ENCODE results near the gene CHD5.

Gene CHD5

GRCh38 chr1:6180268-6180706 is at the start of gene CHD5:
TSS of gene CHD5 (minus strand) at chr1:6180321. CDS start at chr1:6180023, 298 bp downstream.
- in situ Hi-C loops (cut with HindIII; ENCODE audit: low pct_ligation_motif_present, low sequenced_read_pairs) = no loop called here

DNA sequence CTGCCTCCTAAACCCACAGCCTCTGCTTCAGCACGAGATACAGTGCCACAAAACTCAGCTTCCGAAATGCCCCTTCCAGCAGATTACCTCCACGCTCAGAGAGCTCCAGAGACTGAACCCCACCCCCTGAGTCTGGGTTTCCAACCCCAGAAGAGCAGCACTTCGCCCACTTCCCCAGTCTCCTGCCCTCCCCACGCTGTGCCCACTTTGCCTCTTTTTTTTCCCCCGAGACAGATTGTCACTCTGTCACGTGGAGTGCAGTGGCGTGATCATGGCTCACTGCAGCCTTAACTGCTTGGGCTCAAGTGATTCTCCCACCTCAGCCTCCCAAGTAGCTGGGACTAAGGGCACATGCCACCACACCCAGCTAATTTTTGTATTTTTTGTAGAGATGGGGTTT is 45.5 kb upstream of the CHD5 start:
- Histone ChIP-seq H3K27me3 (replicated peaks) (no peaks in the 10 kb centered on the region), H3K36me3 (replicated peaks) (peaks cover 21% of the 10 kb centered on the region), H3K27ac (no peak overlapping the region), H3K4me3 (ENCODE audit: low read depth, low read length) (no peak overlapping the region)
- no peak for TF ChIP-seq CTCF (IDR thresholded peaks at IDR 0.05; ENCODE audit: low read depth, low read length, missing control alignments)
- DNase-seq = no peak
- in situ Hi-C loops (cut with HindIII; ENCODE audit: low pct_ligation_motif_present, low sequenced_read_pairs) = no loop called here

More at GRCh38 chr1:6180268-6180706, at the start of gene CHD5:
- Histone ChIP-seq H3K4me3 (ENCODE audit: low read depth, low read length) (no peak within 1 kb of the TSS), H3K36me3 (replicated peaks) (peaks cover 4% of the 10 kb centered on the region), H3K27ac (no peak within 1 kb of the TSS), H3K27me3 (replicated peaks) (peaks cover 39% of the 10 kb centered on the region)
- peak; percentile 14 for TF ChIP-seq CTCF (IDR thresholded peaks at IDR 0.05; ENCODE audit: low read depth, low read length, missing control alignments)
- DNase-seq = no peak

DNA sequence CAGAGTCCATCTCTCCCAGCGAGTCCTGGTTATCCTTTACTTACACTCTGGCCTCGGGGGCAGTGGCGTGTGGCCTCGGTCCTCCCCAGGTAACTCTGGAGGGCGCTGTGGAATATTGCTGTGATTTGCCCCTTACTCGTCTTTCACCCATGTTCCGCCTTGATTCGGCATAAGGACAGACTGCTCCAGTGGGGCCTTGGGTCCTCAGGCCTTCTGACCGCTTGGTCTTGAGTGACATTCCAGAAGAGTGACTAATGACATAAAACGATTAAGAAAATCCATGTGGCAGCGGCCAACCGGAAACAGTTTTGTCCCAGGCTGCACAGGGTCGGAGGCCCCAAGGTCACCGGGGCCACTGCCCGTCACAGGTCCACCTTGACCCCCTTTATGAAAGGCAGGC is 44.6 kb upstream of the CHD5 start:
- no peaks in the 10 kb centered on the region for H3K27me3 ChIP-seq (replicated peaks)
- H3K36me3 ChIP-seq (replicated peaks) = peaks cover 21% of the 10 kb centered on the region
- H3K27ac ChIP-seq = no peak overlapping the region
- no peak overlapping the region for H3K4me3 ChIP-seq (ENCODE audit: low read depth, low read length)
- in situ Hi-C loops (cut with HindIII; ENCODE audit: low pct_ligation_motif_present, low sequenced_read_pairs) = no loop called here
- TF ChIP-seq CTCF (IDR thresholded peaks at IDR 0.05; ENCODE audit: low read depth, low read length, missing control alignments) = no peak
- no peak for DNase-seq

- DNase-seq = no peak
- in situ Hi-C loops (cut with HindIII; ENCODE audit: low pct_ligation_motif_present, low sequenced_read_pairs) = no loop called here
- H3K4me3 ChIP-seq (ENCODE audit: low read depth, low read length) = no peak overlapping the region
- peaks cover 21% of the 10 kb centered on the region for H3K36me3 ChIP-seq (replicated peaks)
- no peak for TF ChIP-seq CTCF (IDR thresholded peaks at IDR 0.05; ENCODE audit: low read depth, low read length, missing control alignments)
- no peaks in the 10 kb centered on the region for H3K27me3 ChIP-seq (replicated peaks)
- H3K27ac ChIP-seq = no peak overlapping the region
Measured at GRCh38 chr1:6223617-6224016, 43.5 kb upstream of the CHD5 start.

DNA sequence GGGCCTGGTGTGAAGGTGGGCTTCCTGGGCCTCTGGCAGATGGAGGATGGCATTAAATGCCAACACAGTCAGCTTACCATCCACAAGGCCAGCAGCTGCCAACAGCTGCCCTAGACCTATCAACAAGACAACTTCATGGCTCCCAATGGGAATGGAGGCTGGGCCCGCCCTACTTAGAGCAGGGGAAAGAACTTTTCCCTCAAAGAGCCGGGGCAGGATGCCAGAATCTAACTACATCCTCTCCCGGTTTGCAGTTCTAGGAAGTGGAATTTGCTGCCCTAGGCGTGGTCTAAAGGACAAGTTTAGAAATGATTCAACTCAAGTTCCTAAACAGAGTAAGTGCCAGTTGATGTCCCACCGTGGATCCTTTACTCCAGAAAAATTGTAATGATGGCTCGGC is 42.5 kb upstream of the CHD5 start:
- H3K4me3 ChIP-seq (ENCODE audit: low read depth, low read length) = no peak overlapping the region
- no peak for DNase-seq
- H3K27ac ChIP-seq = no peak overlapping the region
- peaks cover 27% of the 10 kb centered on the region for H3K36me3 ChIP-seq (replicated peaks)
- no peaks in the 10 kb centered on the region for H3K27me3 ChIP-seq (replicated peaks)
- TF ChIP-seq CTCF (IDR thresholded peaks at IDR 0.05; ENCODE audit: low read depth, low read length, missing control alignments) = no peak
- in situ Hi-C loops (cut with HindIII; ENCODE audit: low pct_ligation_motif_present, low sequenced_read_pairs) = no loop called here

- H3K27ac ChIP-seq = no peak overlapping the region
- peaks cover 24% of the 10 kb centered on the region for H3K36me3 ChIP-seq (replicated peaks)
- TF ChIP-seq CTCF (IDR thresholded peaks at IDR 0.05; ENCODE audit: low read depth, low read length, missing control alignments) = no peak
- in situ Hi-C loops (cut with HindIII; ENCODE audit: low pct_ligation_motif_present, low sequenced_read_pairs) = no loop called here
- no peak for DNase-seq
- H3K4me3 ChIP-seq (ENCODE audit: low read depth, low read length) = no peak overlapping the region
- H3K27me3 ChIP-seq (replicated peaks) = no peaks in the 10 kb centered on the region
Measured at GRCh38 chr1:6221210-6221784, 41.2 kb upstream of the CHD5 start.
